Parathyroid adenoma (tissue), 2 donors: ENCODE data around the gene NDC1.

Experiments used
- H2AFZ ChIP-seq: fragments of 300-600 bp; sonication (generic); one replicate; pipeline ENCODE4 v1.7.0; 2017; ENCODE audit warnings: antibody characterized with exemption, mild to moderate bottlenecking
- H3K27ac ChIP-seq: fragments of 300-600 bp; sonication (generic); one replicate; pipeline ENCODE4 v1.7.0; 2017
- H3K27me3 ChIP-seq: fragments of 300-600 bp; sonication (generic); one replicate; pipeline ENCODE4 v1.7.0; 2017; ENCODE audit warnings: low read length; ENCODE audit not compliant: control insufficient read depth, insufficient read depth
- H3K36me3 ChIP-seq: fragments of 300-600 bp; sonication (generic); one replicate; pipeline ENCODE4 v1.7.0; 2017; ENCODE audit warnings: low read length; ENCODE audit not compliant: control insufficient read depth, insufficient read depth
- H3K4me1 ChIP-seq: fragments of 300-600 bp; sonication (generic); one replicate; pipeline ENCODE4 v1.7.0; 2017; ENCODE audit warnings: control low read depth
- H3K4me2 ChIP-seq: fragments of 300-600 bp; sonication (generic); one replicate; pipeline ENCODE4 v1.7.0; 2017; ENCODE audit warnings: low read length
- H3K4me3 ChIP-seq: fragments of 300-600 bp; sonication (generic); one replicate; pipeline ENCODE4 v1.7.0; 2017; ENCODE audit warnings: low read depth, low read length
- H3K79me2 ChIP-seq: fragments of 300-600 bp; sonication (generic); one replicate; pipeline ENCODE4 v1.7.0; 2017; ENCODE audit warnings: control low read depth
- H3K9ac ChIP-seq: fragments of 300-600 bp; sonication (generic); one replicate; pipeline ENCODE4 v1.7.0; 2017; ENCODE audit warnings: mild to moderate bottlenecking
- H3K9me3 ChIP-seq: fragments of 300-600 bp; sonication (generic); one replicate; pipeline ENCODE4 v1.7.0; 2017; ENCODE audit warnings: low read length; ENCODE audit not compliant: control insufficient read depth
- TF ChIP-seq, protein P1 (sequence below): fragments of 300-600 bp; sonication (generic); IDR thresholded peaks from one replicate; pipeline ENCODE4 v1.7.0; 2017; ENCODE audit warnings: antibody characterized with exemption, mild to moderate bottlenecking
- donor health status: primary hyperparathyroidism.

The NDC1 gene

DNA sequence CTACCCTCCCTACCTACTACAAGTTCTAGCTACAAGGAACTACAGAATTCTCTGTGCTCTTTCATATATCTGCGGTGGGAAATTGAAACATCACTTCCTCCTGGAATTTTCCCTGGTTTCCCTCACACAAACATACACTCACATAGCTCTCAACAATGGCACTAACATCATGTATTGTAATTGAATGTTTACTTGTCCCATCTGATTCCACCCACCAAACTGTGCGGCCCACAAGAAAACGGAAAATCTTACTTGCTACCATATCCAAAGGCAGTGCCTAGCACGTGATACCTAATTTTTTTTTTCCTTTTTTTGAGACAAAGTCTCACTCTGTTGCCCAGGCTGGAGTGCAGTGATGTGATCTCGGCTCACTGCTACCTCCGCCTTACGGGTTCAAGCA is 33.9 kb downstream of the NDC1 start:
- Histone ChIP-seq H3K9me3 (no peaks in the 10 kb centered on the region), H3K36me3 (no peaks in the 10 kb centered on the region), H3K4me2 (no peak overlapping the region), H2AFZ (no peak overlapping the region), H3K27ac (no peak overlapping the region), H3K27me3 (no peaks in the 10 kb centered on the region), H3K4me3 (no peak overlapping the region), H3K79me2 (no peaks in the 10 kb centered on the region), H3K9ac (no peak overlapping the region), H3K4me1 (no peaks in the 10 kb centered on the region)
- TF ChIP-seq, protein P1, sequence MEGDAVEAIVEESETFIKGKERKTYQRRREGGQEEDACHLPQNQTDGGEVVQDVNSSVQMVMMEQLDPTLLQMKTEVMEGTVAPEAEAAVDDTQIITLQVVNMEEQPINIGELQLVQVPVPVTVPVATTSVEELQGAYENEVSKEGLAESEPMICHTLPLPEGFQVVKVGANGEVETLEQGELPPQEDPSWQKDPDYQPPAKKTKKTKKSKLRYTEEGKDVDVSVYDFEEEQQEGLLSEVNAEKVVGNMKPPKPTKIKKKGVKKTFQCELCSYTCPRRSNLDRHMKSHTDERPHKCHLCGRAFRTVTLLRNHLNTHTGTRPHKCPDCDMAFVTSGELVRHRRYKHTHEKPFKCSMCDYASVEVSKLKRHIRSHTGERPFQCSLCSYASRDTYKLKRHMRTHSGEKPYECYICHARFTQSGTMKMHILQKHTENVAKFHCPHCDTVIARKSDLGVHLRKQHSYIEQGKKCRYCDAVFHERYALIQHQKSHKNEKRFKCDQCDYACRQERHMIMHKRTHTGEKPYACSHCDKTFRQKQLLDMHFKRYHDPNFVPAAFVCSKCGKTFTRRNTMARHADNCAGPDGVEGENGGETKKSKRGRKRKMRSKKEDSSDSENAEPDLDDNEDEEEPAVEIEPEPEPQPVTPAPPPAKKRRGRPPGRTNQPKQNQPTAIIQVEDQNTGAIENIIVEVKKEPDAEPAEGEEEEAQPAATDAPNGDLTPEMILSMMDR, result no peak

DNA sequence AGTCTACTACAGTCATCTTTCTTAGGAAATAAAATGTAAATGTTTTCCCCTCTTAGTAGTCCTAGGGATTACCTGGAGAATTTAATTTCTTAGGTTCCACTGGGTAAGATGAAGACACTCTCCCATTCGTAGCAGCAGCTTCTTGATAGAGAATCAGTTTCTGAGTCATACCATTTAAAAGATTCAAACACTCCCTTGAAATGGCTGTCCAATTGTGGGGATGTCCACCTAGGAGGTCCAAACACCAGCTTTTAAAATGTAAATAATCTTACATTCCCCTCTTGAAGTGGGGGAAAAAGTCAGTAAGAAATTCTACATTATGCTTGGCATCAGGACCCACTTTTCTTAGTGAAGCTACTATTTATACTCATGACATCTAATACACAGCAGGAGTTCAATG is 37.5 kb downstream of the NDC1 start:
- Histone ChIP-seq H3K79me2 (no peaks in the 10 kb centered on the region), H3K4me1 (no peaks in the 10 kb centered on the region), H3K27me3 (no peaks in the 10 kb centered on the region), H3K9me3 (no peaks in the 10 kb centered on the region), H3K4me3 (no peak overlapping the region), H3K9ac (no peak overlapping the region), H3K36me3 (no peaks in the 10 kb centered on the region), H3K27ac (no peak overlapping the region), H2AFZ (no peak overlapping the region), H3K4me2 (no peak overlapping the region)
- TF ChIP-seq, protein P1, result no peak

DNA sequence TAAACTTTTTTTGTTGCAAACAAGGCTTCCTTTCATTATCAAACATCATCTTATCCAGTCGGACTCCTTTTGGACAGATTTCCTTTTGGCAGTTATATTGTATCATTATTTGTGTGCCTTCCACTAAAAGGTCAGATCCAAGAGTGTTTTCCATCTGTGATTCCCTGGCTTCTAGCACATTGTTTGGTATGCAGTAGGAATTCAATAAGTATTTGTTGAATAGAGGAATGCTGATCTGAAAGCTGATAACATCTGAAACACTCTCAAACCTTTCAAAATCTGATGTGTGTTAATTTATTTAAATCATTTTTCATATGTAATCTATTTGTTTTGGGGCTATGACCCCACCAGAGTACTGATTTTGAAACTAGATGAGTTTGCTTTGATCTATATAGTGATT is 39.0 kb downstream of the NDC1 start:
- H3K27ac ChIP-seq, result no peak overlapping the region
- H3K9me3 ChIP-seq, result no peaks in the 10 kb centered on the region
- TF ChIP-seq, protein P1, result no peak
- no peaks in the 10 kb centered on the region for H3K4me1 ChIP-seq
- no peak overlapping the region for H3K4me3 ChIP-seq
- H3K27me3 ChIP-seq, result no peaks in the 10 kb centered on the region
- no peak overlapping the region for H2AFZ ChIP-seq
- no peak overlapping the region for H3K4me2 ChIP-seq
- no peaks in the 10 kb centered on the region for H3K36me3 ChIP-seq
- no peak overlapping the region for H3K9ac ChIP-seq
- no peaks in the 10 kb centered on the region for H3K79me2 ChIP-seq

DNA sequence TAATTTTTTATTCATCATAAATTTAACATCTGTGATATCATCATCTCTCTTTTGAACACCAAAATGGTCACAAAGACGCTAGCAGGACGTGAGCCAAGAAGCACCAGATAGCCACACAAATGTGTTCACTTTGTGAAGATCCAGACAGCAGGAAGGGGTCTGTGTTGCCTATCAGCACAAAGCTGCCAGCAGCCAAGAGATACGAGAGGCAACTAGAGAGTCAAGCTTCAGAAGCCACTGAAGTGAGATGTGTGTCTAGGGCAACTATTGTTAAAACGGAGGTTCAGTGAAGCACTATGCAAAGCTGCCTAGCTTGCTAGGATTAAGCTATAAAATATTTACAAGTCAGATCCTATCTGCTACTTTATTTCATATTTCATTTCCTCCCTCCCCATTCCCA is 45.3 kb downstream of the NDC1 start:
- H3K27me3 ChIP-seq, result no peaks in the 10 kb centered on the region
- no peaks in the 10 kb centered on the region for H3K79me2 ChIP-seq
- no peaks in the 10 kb centered on the region for H3K4me1 ChIP-seq
- no peaks in the 10 kb centered on the region for H3K36me3 ChIP-seq
- H3K4me3 ChIP-seq, result no peak overlapping the region
- H3K4me2 ChIP-seq, result no peak overlapping the region
- H3K27ac ChIP-seq, result no peak overlapping the region
- H3K9ac ChIP-seq, result no peak overlapping the region
- no peak overlapping the region for H2AFZ ChIP-seq
- TF ChIP-seq, protein P1, result no peak
- H3K9me3 ChIP-seq, result no peaks in the 10 kb centered on the region

DNA sequence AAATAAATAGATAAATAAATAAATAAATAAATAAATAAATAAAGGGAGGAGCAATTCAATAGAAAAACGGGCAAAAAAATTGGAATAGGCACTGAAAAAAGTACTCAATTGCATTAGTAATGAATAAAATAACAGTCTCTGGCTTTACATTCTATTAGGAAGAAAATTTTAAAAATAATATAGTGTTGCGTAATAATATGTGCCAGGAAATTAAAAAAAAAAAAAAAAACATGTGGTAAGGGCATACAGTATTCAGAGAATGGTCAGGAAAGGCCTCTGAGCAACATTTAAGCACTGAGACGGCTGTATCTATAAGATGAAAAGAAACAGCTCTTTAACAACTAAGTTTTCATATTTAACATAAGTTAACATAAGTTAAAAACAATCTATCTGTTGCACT is 50.4 kb downstream of the NDC1 start:
- H3K27ac ChIP-seq, result no peak overlapping the region

More for the DNA sequence above, 50.4 kb downstream of the NDC1 start:
- no peak overlapping the region for H3K9ac ChIP-seq
- H3K79me2 ChIP-seq, result no peaks in the 10 kb centered on the region
- H3K27me3 ChIP-seq, result no peaks in the 10 kb centered on the region
- H3K4me1 ChIP-seq, result no peaks in the 10 kb centered on the region
- H2AFZ ChIP-seq, result no peak overlapping the region
- TF ChIP-seq, protein P1, result no peak
- H3K9me3 ChIP-seq, result no peaks in the 10 kb centered on the region
- H3K36me3 ChIP-seq, result no peaks in the 10 kb centered on the region
- no peak overlapping the region for H3K4me2 ChIP-seq
- no peak overlapping the region for H3K4me3 ChIP-seq
